Cardiac muscle cell (in vitro differentiated cells and primary cell): ENCODE results near the gene ATG4A. TPM values are rescaled to one million over a fixed set of nuclear protein-coding genes. Genes with fewer than 3 reads are reported as not detected.

Experiments used
- DNase-seq, 2 donors: peaks; one replicate each; pipeline versions ENCODE4 v3.0.0 to v3.0.0-alpha.2; 2010 to 2017; ENCODE audit warnings: low read depth in 1 of 2, low spot score in 1 of 2
- H3K27ac ChIP-seq: fragments of 200-600 bp; sonication (generic); 2 replicates; pipeline ENCODE4 v1.5.1; 2016
- H3K27me3 ChIP-seq: fragments of 200-600 bp; sonication (generic); 2 replicates; pipeline ENCODE4 v1.6.0; 2016; ENCODE audit warnings: control low read depth
- H3K36me3 ChIP-seq: fragments of 200-600 bp; sonication (generic); 2 replicates; pipeline ENCODE4 v1.5.1; 2016; ENCODE audit warnings: control low read depth
- H3K4me1 ChIP-seq: fragments of 200-600 bp; sonication (generic); 2 replicates; pipeline ENCODE4 v1.8.1; 2017; ENCODE audit warnings: low read depth, mild to moderate bottlenecking, mixed run types
- H3K4me3 ChIP-seq: fragments of 200-600 bp; sonication (generic); 2 replicates; pipeline ENCODE4 v1.5.1; 2016; ENCODE audit warnings: mild to moderate bottlenecking
- H3K9me3 ChIP-seq: fragments of 200-600 bp; sonication (generic); 2 replicates; pipeline ENCODE4 v1.5.1; 2017; ENCODE audit warnings: low read depth, mild to moderate bottlenecking, control low read depth
- CTCF ChIP-seq: IDR thresholded peaks from 2 replicates; pipeline ENCODE4 v1.5.1; 2012; ENCODE audit warnings: low read depth, mild to moderate bottlenecking, low read length
- polyA plus RNA-seq: library from polyadenylated mRNA; unstranded; fragments of >200 nt; fragmentation: Nextera tagmentation; extraction: Ambion mirVana; gene quantifications from 2 replicates; pipeline ENCODE4 v1.2.1, GENCODE V29; 2016
- total RNA-seq: library from RNA; depleted of rRNA; stranded (reverse); fragments of >200 nt; gene quantifications from 2 replicates; pipeline ENCODE4 v1.2.3, GENCODE V29; 2016

The ATG4A gene
- total and polyA plus RNA-seq, 2 experiments from 2014 or later = 13.0 to 29.5 TPM

- Histone ChIP-seq H3K27ac (no peak overlapping the region), H3K4me3 (no peak overlapping the region), H3K36me3 (no peaks in the 10 kb centered on the region), H3K9me3 (no peaks in the 10 kb centered on the region), H3K27me3 (no peaks in the 10 kb centered on the region), H3K4me1 (no peaks in the 10 kb centered on the region)
- TF ChIP-seq CTCF = no peak
- no peak for DNase-seq
Measured at GRCh38 chrX:108160309-108160708, 68.7 kb downstream of the ATG4A start.

DNA sequence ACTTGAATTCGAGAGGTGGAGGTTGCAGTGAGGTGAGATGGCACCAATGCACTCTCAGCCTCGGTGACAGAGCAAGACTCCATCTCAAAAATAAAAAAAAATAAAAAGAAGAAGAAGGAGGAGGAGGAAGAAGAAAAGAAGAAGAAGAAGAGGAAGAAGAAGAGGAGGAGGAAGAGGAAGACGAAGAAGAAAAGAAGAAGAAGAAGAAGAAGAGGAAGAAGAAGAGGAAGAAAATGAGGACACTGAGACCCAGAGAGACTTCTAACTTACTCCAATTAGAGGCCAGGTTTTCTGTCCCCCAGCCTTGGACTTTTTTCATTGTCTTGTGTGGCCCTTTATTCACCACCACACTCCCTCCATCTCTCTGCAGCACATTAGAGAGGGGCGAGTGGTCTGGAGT is 70.7 kb downstream of the ATG4A start:
- Histone ChIP-seq H3K4me1 (no peaks in the 10 kb centered on the region), H3K4me3 (no peak overlapping the region), H3K27ac (no peak overlapping the region), H3K36me3 (no peaks in the 10 kb centered on the region), H3K27me3 (no peaks in the 10 kb centered on the region), H3K9me3 (no peaks in the 10 kb centered on the region)
- no peak for TF ChIP-seq CTCF
- DNase-seq = no peak

DNA sequence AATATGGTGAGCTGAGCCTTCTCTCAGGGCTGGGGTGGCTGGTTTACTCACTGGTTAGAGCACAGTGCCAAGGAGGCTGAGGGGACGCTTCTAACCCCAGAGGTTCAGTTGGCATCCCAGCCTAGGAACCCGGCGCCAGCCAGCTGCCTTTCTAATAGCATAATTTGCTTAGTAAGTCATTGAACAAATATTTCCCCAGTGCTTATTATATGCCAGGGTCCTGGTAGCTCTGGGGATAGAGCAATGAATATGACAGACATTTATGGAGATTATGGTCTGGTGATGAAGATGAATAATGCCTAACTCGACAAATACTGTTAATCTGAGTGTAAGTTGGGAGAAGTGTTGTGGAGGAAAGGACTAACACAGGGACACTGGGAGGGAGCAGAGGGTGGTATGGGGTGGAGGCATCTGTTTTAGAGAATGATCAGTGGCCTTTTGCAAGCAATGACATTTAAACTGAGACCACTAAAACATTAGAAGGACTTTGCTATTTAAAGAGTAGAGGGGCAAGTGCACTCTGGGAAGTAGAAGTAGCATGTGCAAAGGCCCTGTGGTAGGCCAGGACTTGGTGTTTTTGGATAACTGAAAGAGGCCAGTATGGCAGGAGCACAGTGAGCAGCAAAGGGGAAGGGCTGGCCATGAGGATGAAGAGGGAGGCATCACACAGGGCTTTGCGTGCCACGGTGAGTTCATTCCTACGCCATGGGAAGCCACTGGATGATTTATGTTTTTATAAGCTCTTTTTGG is 71.9 kb downstream of the ATG4A start:
- H3K27ac ChIP-seq = no peak overlapping the region
- H3K27me3 ChIP-seq = no peaks in the 10 kb centered on the region
- DNase-seq = no peak
- no peaks in the 10 kb centered on the region for H3K36me3 ChIP-seq
- no peak overlapping the region for H3K4me3 ChIP-seq
- H3K9me3 ChIP-seq = no peaks in the 10 kb centered on the region
- TF ChIP-seq CTCF = no peak
- H3K4me1 ChIP-seq = no peaks in the 10 kb centered on the region

GRCh38 chrX:108165383-108166111 is 74.0 kb downstream of the ATG4A start:
- Histone ChIP-seq H3K27ac (peak overlapping the region; percentile 67), H3K27me3 (no peaks in the 10 kb centered on the region), H3K4me1 (no peaks in the 10 kb centered on the region), H3K36me3 (peaks cover 5% of the 10 kb centered on the region), H3K9me3 (no peaks in the 10 kb centered on the region), H3K4me3 (no peak overlapping the region)
- DNase-seq = peak; percentile 67 to 72
- peak; percentile 55 for TF ChIP-seq CTCF

DNA sequence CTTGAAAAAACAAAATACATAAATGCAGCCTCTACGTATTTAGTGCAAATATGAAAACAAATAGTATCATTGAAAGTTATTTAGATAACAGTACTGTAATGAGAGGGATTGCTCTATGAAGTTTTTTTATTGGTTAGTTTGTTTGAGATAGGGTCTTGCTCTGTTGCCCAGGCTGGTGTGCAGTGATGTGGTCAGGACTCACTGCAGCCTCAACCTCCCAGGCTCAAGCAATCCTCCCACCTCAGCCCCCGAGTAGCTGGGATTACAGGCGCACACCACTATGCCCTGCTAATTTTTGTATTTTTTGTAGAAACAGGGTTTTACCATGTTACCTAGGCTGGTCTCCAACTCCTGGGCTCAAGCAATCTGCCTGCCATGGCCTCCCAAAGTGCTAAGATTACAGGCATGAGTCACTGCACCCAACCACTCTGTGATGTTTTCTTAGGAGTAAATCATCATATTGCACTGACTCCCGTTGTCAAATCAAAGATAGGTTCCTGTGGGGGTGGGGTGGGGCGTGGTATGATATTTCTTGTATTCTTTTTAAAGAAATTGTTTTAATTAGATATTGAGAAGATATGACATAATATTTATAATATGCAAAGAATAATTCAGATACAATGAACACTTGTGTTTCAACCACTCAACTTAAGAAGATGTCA is 75.8 kb downstream of the ATG4A start:
- no peak for TF ChIP-seq CTCF
- Histone ChIP-seq H3K36me3 (peaks cover 5% of the 10 kb centered on the region), H3K9me3 (no peaks in the 10 kb centered on the region), H3K4me1 (no peaks in the 10 kb centered on the region), H3K4me3 (no peak overlapping the region), H3K27ac (no peak overlapping the region), H3K27me3 (no peaks in the 10 kb centered on the region)
- DNase-seq = peak in 1 of 2 donors; percentile 65
